Measurements from ENCODE around the gene EVI5L.
"Not testable (repeated sequence)": the region's sequence is repeated elsewhere in the genome, so short reads cannot be mapped to it uniquely, and the experiment has no call there.

The EVI5L gene

GRCh38 chr19:7815325-7815724 is 14.7 kb upstream of the EVI5L start:
- FAIRE-seq (peak; percentile 77), DNase-seq (ENCODE audit: insufficient read length, low spot score) (no peak)

- DNase-seq (ENCODE audit: insufficient read length, low spot score); FAIRE-seq: not testable (repeated sequence)
These were observed 14.0 kb upstream of the EVI5L start for GRCh38 chr19:7816040-7816439.

- DNase-seq (ENCODE audit: insufficient read length, low spot score), result no peak
- no peak for FAIRE-seq
These were observed 12.2 kb upstream of the EVI5L start for GRCh38 chr19:7817801-7818200.

- no peak for DNase-seq (ENCODE audit: insufficient read length, low spot score)
- FAIRE-seq, result no peak
These were observed 11.2 kb upstream of the EVI5L start for GRCh38 chr19:7818806-7819205.

- DNase-seq (ENCODE audit: insufficient read length, low spot score), result no peak
- peak; percentile 79 for FAIRE-seq
These were observed 10.7 kb upstream of the EVI5L start for GRCh38 chr19:7819337-7819736.

GRCh38 chr19:7820588-7820987 is 9.4 kb upstream of the EVI5L start:
- no peak for FAIRE-seq
- no peak for DNase-seq (ENCODE audit: insufficient read length, low spot score)

- DNase-seq (ENCODE audit: insufficient read length, low spot score) (no peak), FAIRE-seq (no peak)
These were observed 7.0 kb upstream of the EVI5L start for GRCh38 chr19:7822910-7823515.

GRCh38 chr19:7823686-7824301 is 6.2 kb upstream of the EVI5L start:
- FAIRE-seq (no peak), DNase-seq (ENCODE audit: insufficient read length, low spot score) (no peak)

- DNase-seq (ENCODE audit: insufficient read length, low spot score), result no peak
- no peak for FAIRE-seq
These were observed 875 bp upstream of the EVI5L start for GRCh38 chr19:7829166-7829520.

- FAIRE-seq (no peak), DNase-seq (ENCODE audit: insufficient read length, low spot score) (no peak)
These were observed 304 bp downstream of the EVI5L start for GRCh38 chr19:7830272-7830771.

GRCh38 chr19:7830823-7831222 is 805 bp downstream of the EVI5L start:
- DNase-seq (ENCODE audit: insufficient read length, low spot score), result no peak
- no peak for FAIRE-seq

- no peak for FAIRE-seq
- no peak for DNase-seq (ENCODE audit: insufficient read length, low spot score)
These were observed 1.4 kb downstream of the EVI5L start for GRCh38 chr19:7831452-7831851.

GRCh38 chr19:7832009-7832408 is 2.0 kb downstream of the EVI5L start:
- no peak for FAIRE-seq
- no peak for DNase-seq (ENCODE audit: insufficient read length, low spot score)

GRCh38 chr19:7832781-7833180 is 2.8 kb downstream of the EVI5L start:
- DNase-seq (ENCODE audit: insufficient read length, low spot score) (no peak), FAIRE-seq (no peak)

- DNase-seq (ENCODE audit: insufficient read length, low spot score) (no peak), FAIRE-seq (no peak)
These were observed 3.4 kb downstream of the EVI5L start for GRCh38 chr19:7833225-7834099.

- FAIRE-seq (no peak), DNase-seq (ENCODE audit: insufficient read length, low spot score) (no peak)
These were observed 9.5 kb downstream of the EVI5L start for GRCh38 chr19:7839476-7839875.

- FAIRE-seq (no peak), DNase-seq (ENCODE audit: insufficient read length, low spot score) (no peak)
These were observed 10.6 kb downstream of the EVI5L start for GRCh38 chr19:7840629-7841028.

GRCh38 chr19:7841751-7842660 is 12.0 kb downstream of the EVI5L start:
- FAIRE-seq, result no peak

GRCh38 chr19:7842661-7843294 is 12.8 kb downstream of the EVI5L start:
- FAIRE-seq, result no peak
- DNase-seq (ENCODE audit: insufficient read length, low spot score), result no peak

More at GRCh38 chr19:7841751-7842660, 12.0 kb downstream of the EVI5L start:
- DNase-seq (ENCODE audit: insufficient read length, low spot score), result no peak

- DNase-seq (ENCODE audit: insufficient read length, low spot score), result no peak
- FAIRE-seq, result no peak
These were observed 13.5 kb downstream of the EVI5L start for GRCh38 chr19:7843521-7843920.
